ENCODE results near the gene MTERF1. TPM values are rescaled to one million over a fixed set of nuclear protein-coding genes. Genes with fewer than 3 reads are reported as not detected.
A peak's percentile ranks its signal among the peaks of the same experiment; 100 is the strongest.
"Not testable (repeated sequence)": the region's sequence is repeated elsewhere in the genome, so short reads cannot be mapped to it uniquely, and the experiment has no call there.

Gene MTERF1
- total and polyA plus RNA-seq, 2 experiments from 2014 or later, result 14.5 to 19.7 TPM

DNA sequence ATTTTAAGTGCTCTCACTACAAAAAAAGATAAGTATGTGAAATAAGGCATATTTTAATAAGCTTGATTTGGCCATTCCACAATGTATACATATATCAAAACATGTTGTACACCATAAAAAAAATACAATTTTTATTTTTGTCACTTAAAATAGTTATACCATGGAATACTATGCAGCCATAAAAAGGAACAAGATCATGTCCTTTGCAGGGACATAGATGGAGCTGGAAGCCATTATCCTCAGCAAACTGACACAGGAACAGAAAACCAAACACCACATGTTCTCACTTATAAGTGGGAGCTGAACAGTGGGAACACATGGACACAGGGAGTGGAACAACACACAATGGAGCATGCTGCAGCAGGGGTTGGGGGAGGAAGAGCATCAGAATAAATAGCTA is 15.9 kb downstream of the MTERF1 start:
- not testable (repeated sequence) for H3K27ac Mint-ChIP-seq; H3K4me2 ChIP-seq; H3K27ac ChIP-seq (ENCODE audit: low read depth); H3K9me2 ChIP-seq (ENCODE audit: insufficient read depth); H3K36me3 Mint-ChIP-seq (ENCODE audit: low read depth); H3K4me3 ChIP-seq; DNase-seq (ENCODE audit: low spot score); H3K79me2 ChIP-seq (replicated peaks; ENCODE audit: insufficient read depth); H4K20me1 ChIP-seq (replicated peaks; ENCODE audit: insufficient read depth); H3K9me3 Mint-ChIP-seq; H3F3A ChIP-seq (replicated peaks; ENCODE audit: low read depth); H3K4me1 Mint-ChIP-seq; H3K36me3 ChIP-seq (ENCODE audit: insufficient read depth); H3K4me1 ChIP-seq (ENCODE audit: insufficient read depth); H3K4me3 Mint-ChIP-seq; ATAC-seq; H2AFZ ChIP-seq; H3K27me3 Mint-ChIP-seq (ENCODE audit: insufficient read depth, low read depth, poor library complexity); H3K27me3 ChIP-seq (ENCODE audit: insufficient read depth)

DNA sequence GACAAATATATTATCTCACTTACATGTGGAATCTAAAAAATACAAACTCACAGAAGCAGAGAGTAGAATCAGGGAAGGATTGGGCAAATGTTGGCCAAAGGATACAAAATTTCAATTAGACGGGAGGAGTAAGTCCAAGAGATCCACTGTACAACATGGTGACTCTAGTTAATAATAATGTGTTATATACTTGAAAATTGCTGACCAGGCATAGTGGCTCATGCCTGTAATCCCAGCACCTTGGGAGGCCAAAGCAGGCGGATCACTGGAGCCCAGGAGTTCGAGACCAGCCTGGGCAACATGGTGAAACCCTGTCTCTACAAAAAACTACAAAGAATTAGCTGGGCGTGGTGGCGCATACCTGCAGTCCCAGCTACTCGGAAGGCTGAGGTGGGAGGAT is 16.4 kb downstream of the MTERF1 start:
- DNase-seq (ENCODE audit: low spot score) (no peak), ATAC-seq (no peak)
- Mint-ChIP-seq H3K36me3 (ENCODE audit: low read depth) (no peaks in the 10 kb centered on the region), H3K4me1 (no peaks in the 10 kb centered on the region), H3K9me3 (no peaks in the 10 kb centered on the region), H3K4me3 (no peak overlapping the region), H3K27ac (no peak overlapping the region), H3K27me3 (ENCODE audit: insufficient read depth, low read depth, poor library complexity) (peaks cover 1% of the 10 kb centered on the region)
- no peaks in the 10 kb centered on the region for H3K27me3 ChIP-seq (ENCODE audit: insufficient read depth)
- no peaks in the 10 kb centered on the region for H3K9me2 ChIP-seq (ENCODE audit: insufficient read depth)
- H3K27ac ChIP-seq (ENCODE audit: low read depth), result no peak overlapping the region
- no peak overlapping the region for H2AFZ ChIP-seq
- H3K4me2 ChIP-seq, result no peak overlapping the region
- no peaks in the 10 kb centered on the region for H3K36me3 ChIP-seq (ENCODE audit: insufficient read depth)
- no peak for TF ChIP-seq NANOG (IDR thresholded peaks at IDR 0.05; ENCODE audit: borderline replicate concordance)
- TF ChIP-seq, protein P1, sequence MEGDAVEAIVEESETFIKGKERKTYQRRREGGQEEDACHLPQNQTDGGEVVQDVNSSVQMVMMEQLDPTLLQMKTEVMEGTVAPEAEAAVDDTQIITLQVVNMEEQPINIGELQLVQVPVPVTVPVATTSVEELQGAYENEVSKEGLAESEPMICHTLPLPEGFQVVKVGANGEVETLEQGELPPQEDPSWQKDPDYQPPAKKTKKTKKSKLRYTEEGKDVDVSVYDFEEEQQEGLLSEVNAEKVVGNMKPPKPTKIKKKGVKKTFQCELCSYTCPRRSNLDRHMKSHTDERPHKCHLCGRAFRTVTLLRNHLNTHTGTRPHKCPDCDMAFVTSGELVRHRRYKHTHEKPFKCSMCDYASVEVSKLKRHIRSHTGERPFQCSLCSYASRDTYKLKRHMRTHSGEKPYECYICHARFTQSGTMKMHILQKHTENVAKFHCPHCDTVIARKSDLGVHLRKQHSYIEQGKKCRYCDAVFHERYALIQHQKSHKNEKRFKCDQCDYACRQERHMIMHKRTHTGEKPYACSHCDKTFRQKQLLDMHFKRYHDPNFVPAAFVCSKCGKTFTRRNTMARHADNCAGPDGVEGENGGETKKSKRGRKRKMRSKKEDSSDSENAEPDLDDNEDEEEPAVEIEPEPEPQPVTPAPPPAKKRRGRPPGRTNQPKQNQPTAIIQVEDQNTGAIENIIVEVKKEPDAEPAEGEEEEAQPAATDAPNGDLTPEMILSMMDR (conservative IDR thresholded peaks at IDR 0.05; ENCODE audit: low read depth in 2 of 2), result no peak
- H4K20me1 ChIP-seq (replicated peaks; ENCODE audit: insufficient read depth), result no peaks in the 10 kb centered on the region; the same call in 1 of the 2 replicates
- H3K79me2 ChIP-seq (replicated peaks; ENCODE audit: insufficient read depth), result no peaks in the 10 kb centered on the region
- H3K4me1 ChIP-seq (ENCODE audit: insufficient read depth), result no peaks in the 10 kb centered on the region
- H3F3A ChIP-seq (replicated peaks; ENCODE audit: low read depth), result no peaks in the 10 kb centered on the region
- H3K4me3 ChIP-seq, result no peak overlapping the region

DNA sequence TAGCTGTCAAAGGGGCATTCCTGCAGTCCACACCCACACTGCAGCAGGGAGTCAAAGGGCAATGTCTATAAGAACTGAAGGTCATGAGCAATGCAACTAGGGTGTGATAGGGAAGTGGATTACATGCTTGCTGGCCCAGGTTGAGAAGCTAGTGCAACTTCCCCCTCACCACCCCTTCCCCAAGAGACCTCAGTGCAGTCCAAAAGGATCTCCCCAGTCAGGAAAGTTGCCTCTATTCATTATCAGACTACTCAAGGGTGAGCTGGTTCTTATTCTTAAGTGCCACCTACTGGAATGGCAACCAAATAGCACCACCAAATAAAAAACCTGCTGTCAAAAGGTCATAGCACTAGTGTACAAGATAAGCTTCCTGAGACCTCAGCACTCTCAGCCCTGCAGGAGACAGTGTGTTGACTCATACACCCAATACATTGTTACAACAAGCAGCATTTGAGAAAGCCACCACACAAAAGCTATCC is 28.2 kb downstream of the MTERF1 start:
- Histone ChIP-seq H3F3A (replicated peaks; ENCODE audit: low read depth) (no peaks in the 10 kb centered on the region), H2AFZ (no peak overlapping the region), H3K27ac (ENCODE audit: low read depth) (no peak overlapping the region), H3K36me3 (ENCODE audit: insufficient read depth) (no peaks in the 10 kb centered on the region), H3K4me2 (no peak overlapping the region), H3K4me1 (ENCODE audit: insufficient read depth) (no peaks in the 10 kb centered on the region), H4K20me1 (replicated peaks; ENCODE audit: insufficient read depth) (no peaks in the 10 kb centered on the region), H3K27me3 (ENCODE audit: insufficient read depth) (no peaks in the 10 kb centered on the region), H3K9me2 (ENCODE audit: insufficient read depth) (no peaks in the 10 kb centered on the region), H3K79me2 (replicated peaks; ENCODE audit: insufficient read depth) (no peaks in the 10 kb centered on the region), H3K4me3 (no peak overlapping the region)
- ATAC-seq, result peak; percentile 79
- peak; percentile 66 for DNase-seq (ENCODE audit: low spot score)
- TF ChIP-seq EZH2 (IDR thresholded peaks at IDR 0.05; ENCODE audit: low read depth, unreplicated experiment), result no peak
- TF ChIP-seq, protein P1 (conservative IDR thresholded peaks at IDR 0.05; ENCODE audit: low read depth in 2 of 2), result peak; percentile 57 to 70
- Mint-ChIP-seq H3K27me3 (ENCODE audit: insufficient read depth, low read depth, poor library complexity) (no peaks in the 10 kb centered on the region), H3K27ac (no peak overlapping the region), H3K9me3 (peaks cover 8% of the 10 kb centered on the region; the same call in 1 of the 3 replicates), H3K36me3 (ENCODE audit: low read depth) (no peaks in the 10 kb centered on the region), H3K4me1 (no peaks in the 10 kb centered on the region), H3K4me3 (no peak overlapping the region)
